GM12878 (cell line): ENCODE data around the gene DACT3. TPM values are rescaled to one million over a fixed set of nuclear protein-coding genes. Genes with fewer than 3 reads are reported as not detected.

Source experiments
- CHD2 ChIP-seq: IDR thresholded peaks from 2 replicates; pipeline ENCODE4 v1.6.1; 2011; ENCODE audit warnings: low read depth, low read length, improper control_type of control experiment, borderline replicate concordance
- CHD4 ChIP-seq: fragments of 200-600 bp; sonication (generic); IDR thresholded peaks from 2 replicates; pipeline ENCODE4 v1.6.1; 2016; ENCODE audit warnings: mild to moderate bottlenecking
- IRF4 ChIP-seq: IDR thresholded peaks from 2 replicates; pipeline ENCODE4 v1.6.1; 2011; ENCODE audit warnings: low read depth, low read length
- MYC ChIP-seq: IDR thresholded peaks from 2 replicates; pipeline ENCODE4 v1.6.1; 2011; ENCODE audit warnings: mild to moderate bottlenecking, low read length, moderate library complexity, inconsistent platforms; ENCODE audit not compliant: insufficient read depth, insufficient replicate concordance, insufficient read length, severe bottlenecking
- POLR2A ChIP-seq: IDR thresholded peaks from 2 replicates; pipeline ENCODE4 v1.6.1; 2011; ENCODE audit warnings: low read depth, mild to moderate bottlenecking, low read length
- RELA ChIP-seq: fragments of 450-650 bp; IDR thresholded peaks from 2 replicates; pipeline ENCODE4 v1.8.0; 2014; ENCODE audit warnings: borderline replicate concordance; ENCODE audit not compliant: partially characterized antibody
- TARDBP ChIP-seq: IDR thresholded peaks from 2 replicates; pipeline ENCODE4 v1.6.1; 2016; ENCODE audit warnings: borderline replicate concordance
- ZBTB40 ChIP-seq: fragments of 450-650 bp; IDR thresholded peaks from 2 replicates; pipeline ENCODE4 v1.6.1; 2016; ENCODE audit warnings: mild to moderate bottlenecking, moderate library complexity, borderline replicate concordance
- polyA plus RNA-seq, 11 experiments: library from polyadenylated mRNA; depleted of rRNA in 4 of 11; unstranded in 6 of 11; stranded (reverse) in 5 of 11; fragments of >200 nt; fragmentation: Nextera tagmentation in 4 of 11; fragmentation: Illumina TruSeq in 1 of 11; extraction: Ambion mirVana in 4 of 11; extraction: Trizol in 1 of 11; gene quantifications; 1 replicate in 1 of 11; 2 replicates in 10 of 11; pipeline versions ENCODE4 v1.2.1 to v1.2.3, GENCODE V29; 2011 to 2016; ENCODE audit warnings: inconsistent platforms in 2 of 11, missing spikeins in 2 of 11, low read depth in 1 of 11
- total RNA-seq, 4 experiments: library from RNA; depleted of rRNA in 3 of 4; stranded (reverse); fragments of >200 nt in 3 of 4; fragmentation: Illumina TruSeq in 1 of 4; extraction: Trizol in 1 of 4; gene quantifications; 2 replicates each; pipeline versions ENCODE4 v1.2.1 to v1.2.3, GENCODE V29; 2013 to 2021
- TF ChIP-seq, protein P1 (sequence below): IDR thresholded peaks from 2 replicates; pipeline ENCODE4 v1.6.1; 2011; ENCODE audit warnings: mild to moderate bottlenecking, low read depth, low read length, moderate library complexity; ENCODE audit not compliant: insufficient replicate concordance

DACT3 gene
- total and polyA plus RNA-seq, 10 of the 15 experiments (the other 5 are each of a cell fraction or from before 2014, with no cell fraction given), result 0.05 to 2.5 (median 0.35) TPM; not detected in 1

DNA sequence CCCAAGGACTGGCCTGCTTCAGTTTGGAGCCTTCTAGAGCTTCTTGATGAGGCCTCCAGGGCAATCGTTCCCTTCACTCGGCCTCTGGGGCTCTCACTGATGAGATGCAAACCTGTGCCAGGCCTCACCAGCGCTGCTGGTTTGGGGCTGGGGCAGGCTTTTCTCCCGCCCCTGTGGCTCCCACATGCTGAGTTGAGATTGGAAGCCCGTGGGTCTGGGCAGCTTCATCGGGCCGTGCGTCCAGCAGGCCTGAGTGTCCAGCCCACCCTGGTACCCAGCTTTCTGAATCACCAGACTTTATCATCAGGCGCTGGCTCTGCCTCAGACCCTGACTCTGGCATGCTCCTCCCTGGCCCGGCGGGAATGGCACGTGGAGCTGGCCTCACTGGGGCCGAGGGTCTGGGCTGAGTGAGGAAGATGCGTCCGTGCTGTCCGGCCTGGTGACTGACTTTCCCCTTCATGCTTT lies 55.6 kb downstream of the DACT3 start (continued):
- no peak for TF ChIP-seq ZBTB40
- no peak for TF ChIP-seq IRF4
- TF ChIP-seq MYC, result no peak
- TF ChIP-seq, protein P1, sequence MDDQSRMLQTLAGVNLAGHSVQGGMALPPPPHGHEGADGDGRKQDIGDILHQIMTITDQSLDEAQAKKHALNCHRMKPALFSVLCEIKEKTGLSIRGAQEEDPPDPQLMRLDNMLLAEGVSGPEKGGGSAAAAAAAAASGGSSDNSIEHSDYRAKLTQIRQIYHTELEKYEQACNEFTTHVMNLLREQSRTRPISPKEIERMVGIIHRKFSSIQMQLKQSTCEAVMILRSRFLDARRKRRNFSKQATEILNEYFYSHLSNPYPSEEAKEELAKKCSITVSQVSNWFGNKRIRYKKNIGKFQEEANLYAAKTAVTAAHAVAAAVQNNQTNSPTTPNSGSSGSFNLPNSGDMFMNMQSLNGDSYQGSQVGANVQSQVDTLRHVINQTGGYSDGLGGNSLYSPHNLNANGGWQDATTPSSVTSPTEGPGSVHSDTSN, result no peak
- TF ChIP-seq TARDBP, result no peak
- TF ChIP-seq CHD4, result no peak
- TF ChIP-seq RELA, result no peak
- TF ChIP-seq POLR2A, result no peak
- TF ChIP-seq CHD2, result no peak
